Activated CD4-positive, CD25-positive, alpha-beta regulatory T cell treated with anti-CD3 and anti-CD28 coated beads, Interleukin-2, amount 50 U/mL, for 72 hours (primary cell): ENCODE results near the gene ZKSCAN4.

Source experiments
- DNase-seq: peaks from one replicate; pipeline ENCODE4 v3.0.0; 2021

ZKSCAN4 gene

GRCh38 chr6:28248916-28249315 is 3.2 kb downstream of the ZKSCAN4 start:
- DNase-seq = no peak

DNA sequence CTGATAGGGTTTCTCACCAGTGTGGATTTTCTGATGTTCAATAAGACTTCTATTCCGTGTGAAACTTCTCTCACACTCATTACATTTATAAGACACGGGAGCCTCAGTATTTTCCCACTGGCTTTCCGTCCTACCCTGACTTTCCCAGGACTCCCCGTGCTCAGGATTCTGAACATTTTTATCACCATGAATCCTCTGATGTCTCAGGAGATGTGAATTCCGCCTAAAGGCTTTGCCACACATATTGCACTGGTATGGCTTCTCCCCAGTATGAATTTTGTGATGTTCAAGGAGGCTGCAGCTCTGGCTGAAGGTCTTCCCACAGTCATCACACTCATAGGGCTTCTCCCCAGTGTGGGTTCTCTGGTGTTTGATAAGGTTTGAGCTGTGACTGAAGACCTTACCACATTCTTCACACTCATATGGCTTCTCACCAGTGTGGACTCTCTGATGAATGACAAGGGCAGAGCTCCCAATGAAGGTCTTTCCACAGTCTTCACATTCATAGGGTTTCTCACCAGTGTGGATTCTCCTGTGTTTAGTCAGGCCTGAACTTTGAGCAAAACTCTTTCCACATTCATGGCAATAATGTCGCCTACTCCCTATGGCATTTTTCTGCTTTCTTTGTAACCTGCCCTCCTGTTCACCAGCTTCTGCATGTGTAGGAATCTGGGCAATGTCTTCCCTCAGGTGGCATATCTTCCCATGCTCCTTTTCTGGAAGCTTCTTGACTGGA is 6.7 kb downstream of the ZKSCAN4 start:
- DNase-seq = no peak

DNA sequence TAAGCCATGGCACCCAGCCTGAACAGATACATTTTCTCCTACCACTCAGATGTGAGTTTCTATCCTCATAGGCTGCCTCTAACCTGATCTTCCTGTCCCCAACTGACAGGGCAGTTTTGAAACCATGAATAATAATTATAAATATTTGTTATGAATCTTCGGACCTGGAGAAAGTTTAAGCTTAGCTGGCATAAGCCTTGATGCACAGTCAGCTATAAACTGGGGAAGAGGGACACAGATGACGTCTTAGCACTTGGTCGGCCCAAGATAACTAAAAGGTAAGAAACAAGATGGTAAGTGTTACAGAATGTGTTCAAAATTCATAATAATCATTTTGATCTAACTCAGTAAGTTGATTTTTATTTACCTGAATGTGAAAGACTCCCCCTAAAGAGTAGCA is 8.1 kb downstream of the ZKSCAN4 start:
- DNase-seq = no peak

GRCh38 chr6:28240471-28240870 is 11.6 kb downstream of the ZKSCAN4 start:
- no peak for DNase-seq

DNA sequence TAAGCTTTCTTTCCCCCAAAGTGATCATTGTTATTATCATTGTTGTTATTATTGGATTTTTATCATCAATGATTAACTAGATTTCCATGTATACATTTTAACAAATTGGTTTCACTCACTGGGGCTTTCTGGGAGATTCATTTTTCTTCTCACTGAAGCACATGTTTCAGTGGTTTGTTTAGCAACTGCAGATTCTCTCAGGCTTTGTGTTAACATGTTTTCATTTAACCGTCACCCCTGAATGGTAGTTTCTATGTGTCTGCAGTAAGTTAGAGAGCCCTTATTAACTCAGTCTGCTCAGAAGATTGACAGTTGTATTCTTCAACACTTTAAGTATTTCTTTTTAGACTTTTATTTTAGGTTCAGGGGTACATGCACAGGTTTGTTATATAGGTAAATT is 12.4 kb downstream of the ZKSCAN4 start:
- DNase-seq = no peak

- DNase-seq = no peak
Measured at GRCh38 chr6:28235912-28236452, 16.1 kb downstream of the ZKSCAN4 start.

DNA sequence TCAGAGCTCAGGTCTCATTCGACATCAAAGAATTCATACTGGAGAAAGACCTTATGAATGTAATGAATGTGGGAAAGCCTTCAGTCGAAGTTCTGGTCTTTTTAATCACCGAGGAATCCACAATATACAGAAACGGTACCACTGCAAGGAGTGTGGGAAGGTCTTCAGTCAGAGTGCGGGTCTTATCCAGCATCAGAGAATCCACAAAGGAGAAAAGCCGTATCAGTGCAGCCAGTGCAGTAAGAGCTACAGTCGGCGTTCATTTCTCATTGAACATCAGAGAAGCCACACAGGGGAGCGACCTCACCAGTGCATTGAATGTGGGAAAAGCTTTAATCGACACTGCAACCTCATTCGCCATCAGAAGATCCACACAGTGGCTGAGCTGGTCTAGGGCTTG is 19.3 kb downstream of the ZKSCAN4 start:
- no peak for DNase-seq

GRCh38 chr6:28226460-28226859 is 25.6 kb downstream of the ZKSCAN4 start:
- DNase-seq = no peak

DNA sequence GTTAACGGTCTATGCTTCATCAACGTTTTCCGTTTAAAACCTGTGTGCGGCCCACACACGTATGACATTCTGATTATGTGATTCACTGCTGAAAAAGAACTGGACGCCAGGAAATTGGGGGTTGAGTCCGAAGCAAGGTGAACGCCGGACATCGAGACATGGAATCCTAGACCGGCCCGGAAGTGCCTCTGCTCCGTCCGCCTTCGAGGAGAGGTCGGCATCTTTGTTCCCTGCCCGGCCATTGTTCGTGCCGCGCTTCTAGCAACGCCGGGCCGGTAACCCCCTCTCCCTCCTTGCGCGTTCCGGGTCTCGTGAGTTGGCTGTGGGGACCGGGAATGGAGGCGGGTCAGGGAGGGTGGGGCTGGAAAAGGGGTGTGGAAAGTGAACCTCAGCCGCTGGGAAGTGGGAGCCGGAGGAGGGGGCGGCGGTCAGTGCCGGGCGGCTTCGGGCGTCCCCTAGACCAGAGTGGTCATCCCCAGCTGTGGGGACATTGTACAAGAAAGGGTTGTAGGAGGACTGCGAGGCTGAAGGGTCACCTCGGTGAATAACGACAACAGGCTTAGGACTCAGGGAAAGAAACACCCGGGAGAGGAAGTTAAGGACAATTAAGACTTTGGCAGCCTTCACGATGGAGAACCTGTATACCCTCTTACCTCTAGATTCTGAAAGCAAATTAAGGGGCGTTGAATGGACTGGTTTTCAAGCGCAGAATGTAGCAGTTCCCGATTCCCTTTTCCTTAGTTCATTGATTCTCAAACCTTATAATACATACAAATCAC is 26.8 kb downstream of the ZKSCAN4 start, which contains the start of gene ZSCAN9:
TSS of gene ZSCAN9 (plus strand) at position 220 of the 779 bp plus-strand sequence. CDS start 1,810 bp downstream, outside the sequence.
- peak; percentile 54 for DNase-seq

- DNase-seq = no peak
Measured at GRCh38 chr6:28224131-28225055, 27.7 kb downstream of the ZKSCAN4 start.

DNA sequence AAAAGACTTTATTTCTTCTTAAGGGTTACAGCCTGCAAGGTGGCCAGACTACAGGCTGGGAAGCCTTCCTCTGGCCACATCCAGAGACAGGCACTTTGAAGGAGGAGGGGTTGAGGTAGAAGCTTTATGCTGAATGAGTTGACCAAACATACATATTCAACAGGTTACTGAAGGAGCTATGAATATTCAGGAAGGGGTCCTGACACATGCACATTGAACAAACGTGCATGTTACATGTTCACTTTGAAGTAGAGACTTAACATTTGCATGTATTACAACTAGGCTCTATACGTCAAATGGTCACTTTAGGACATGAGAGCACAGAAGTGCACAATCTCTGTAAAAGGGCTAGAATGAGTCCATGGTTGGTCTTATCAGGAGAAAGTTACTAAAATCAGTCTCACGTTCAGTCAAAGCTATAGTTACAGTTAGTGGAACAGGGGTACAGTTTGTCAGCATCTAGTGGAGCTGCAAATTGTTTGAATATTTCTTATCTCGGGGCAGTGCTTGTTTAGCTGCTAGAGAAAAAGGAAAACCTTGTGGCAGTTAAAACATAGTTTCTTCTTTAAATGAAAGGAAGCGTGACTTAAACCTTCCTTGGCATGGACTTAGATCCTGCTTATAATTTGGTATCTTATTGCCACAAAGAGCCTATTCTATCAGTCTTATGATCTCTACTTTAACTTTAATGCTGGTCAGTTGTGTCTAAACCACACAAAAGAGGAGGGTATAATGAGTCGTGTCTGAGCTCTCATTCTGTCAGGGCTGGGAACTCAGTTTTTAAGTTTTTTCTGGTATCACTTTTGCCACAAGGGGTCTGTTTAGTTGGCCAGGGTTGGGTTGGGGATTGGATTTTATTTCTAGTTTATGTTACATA is 31.6 kb downstream of the ZKSCAN4 start:
- DNase-seq = no peak

DNA sequence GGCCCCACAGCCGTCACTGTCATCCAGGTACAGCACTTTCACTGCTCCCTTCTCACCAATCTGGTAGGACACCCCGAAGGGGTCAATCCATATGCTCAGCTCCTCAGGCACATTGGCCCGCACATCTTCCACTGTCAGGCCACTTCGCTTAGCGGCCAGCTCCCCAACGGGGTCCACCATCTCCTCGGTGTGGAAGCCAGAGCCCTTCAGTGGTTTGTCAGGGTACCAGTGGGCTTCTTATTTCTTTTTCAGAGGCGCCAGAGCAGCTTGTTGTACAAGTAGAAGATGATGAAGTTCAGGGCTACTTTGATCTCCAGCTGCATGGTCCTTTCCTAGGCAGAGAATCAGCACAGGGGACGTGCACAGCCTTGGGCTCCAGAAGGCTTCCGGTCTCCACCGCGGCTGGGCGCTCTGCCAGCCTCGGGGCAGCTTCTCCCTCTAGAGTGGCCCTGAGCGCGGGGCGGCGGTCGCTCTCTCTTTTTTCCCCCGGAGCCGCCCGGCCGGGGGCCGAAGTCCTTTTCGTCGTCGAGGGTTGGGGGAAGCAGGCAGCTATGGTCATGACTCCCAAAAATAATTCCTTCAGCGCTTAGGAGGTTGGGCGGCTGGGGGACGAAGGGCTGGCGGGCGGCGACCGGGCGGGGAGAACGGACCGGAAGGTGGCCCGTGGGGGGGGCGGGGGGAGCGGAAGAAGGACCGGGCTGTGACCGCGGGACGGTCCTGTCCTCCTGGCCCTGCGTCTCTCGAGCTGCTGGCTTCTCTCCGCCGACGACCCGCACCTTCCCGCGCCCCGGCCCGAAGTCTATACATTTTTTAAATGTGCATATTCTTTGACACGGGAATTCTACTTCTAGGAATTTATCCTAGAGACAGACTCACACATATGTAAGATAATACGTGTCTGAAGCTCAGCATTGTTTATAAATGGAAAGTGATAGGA is 33.5 kb downstream of the ZKSCAN4 start:
- peak; percentile 50 for DNase-seq

DNA sequence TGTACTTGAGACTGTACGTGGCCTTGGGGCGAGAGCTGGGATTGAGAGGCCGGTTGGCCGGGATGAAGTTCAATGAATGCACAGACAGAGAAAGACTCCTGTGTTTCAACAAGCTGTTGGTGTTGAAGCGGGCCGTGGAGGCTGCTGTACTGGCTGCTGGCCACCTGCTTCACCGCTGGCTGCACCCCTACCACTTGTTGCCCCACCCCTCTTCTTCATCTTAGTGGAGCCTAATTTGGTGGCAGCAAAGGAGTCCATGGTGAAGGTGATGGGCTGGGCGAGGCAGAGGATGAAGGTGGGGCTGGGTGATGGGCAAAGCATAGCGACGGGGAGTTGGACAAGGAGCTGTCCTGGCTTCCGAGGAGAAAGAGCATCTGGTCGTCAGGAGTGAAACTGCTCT is 34.2 kb downstream of the ZKSCAN4 start:
- no peak for DNase-seq

DNA sequence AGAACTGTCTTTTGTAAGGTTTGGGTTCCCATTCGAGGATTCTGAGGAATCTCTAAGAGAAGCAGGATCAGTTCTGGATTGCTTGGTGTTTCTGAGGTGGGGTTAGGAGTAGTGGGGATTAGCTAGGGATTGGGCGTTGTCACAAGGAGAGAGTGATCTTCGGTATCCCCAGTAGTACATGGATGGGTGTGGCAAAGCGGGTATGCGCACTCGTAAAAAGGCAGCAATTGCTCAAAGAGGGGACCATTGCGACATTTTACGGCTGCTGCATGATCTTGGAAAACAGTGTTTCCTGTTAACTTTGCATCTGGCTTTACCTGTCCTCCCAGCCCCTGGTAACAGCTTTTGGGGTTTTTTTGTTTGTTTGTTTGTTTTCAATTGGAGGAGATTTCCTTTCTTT is 36.6 kb downstream of the ZKSCAN4 start:
- no peak for DNase-seq

GRCh38 chr6:28213213-28213523 is 38.9 kb downstream of the ZKSCAN4 start:
- no peak for DNase-seq

GRCh38 chr6:28212510-28213212 is 39.4 kb downstream of the ZKSCAN4 start:
- peak; percentile 66 for DNase-seq

DNA sequence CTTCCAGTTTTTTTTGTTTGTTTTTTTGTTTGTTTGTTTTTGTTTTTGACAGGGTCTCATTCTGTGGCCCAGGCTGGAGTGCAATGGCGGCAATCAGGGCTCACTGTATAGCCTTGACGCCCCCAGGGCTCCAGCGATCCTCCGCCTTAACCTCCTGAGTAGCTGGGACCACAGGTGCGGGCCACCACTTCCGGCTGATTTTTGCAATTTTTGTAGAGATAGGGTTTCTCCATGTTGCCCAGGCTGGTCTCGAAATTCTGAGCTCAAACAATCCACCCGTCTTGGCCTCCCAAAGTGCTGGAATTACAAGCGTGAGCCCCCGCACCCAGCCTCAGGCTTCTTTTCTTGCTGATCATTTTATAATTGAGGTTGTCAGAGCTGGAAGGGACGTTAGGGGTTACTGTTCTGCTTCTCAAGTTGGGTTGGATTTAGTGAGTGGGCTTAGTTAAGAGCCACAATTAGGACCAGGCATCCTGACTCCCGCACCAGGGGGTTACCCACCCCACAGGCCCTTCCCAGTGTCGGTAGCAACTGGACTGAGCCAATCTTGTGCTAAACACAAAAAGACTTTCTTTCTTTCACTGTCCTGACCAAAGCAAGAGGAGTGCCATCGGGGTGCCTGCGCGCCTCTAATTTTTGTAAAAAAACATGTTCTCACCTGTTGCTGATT is 40.1 kb downstream of the ZKSCAN4 start:
- DNase-seq = no peak

DNA sequence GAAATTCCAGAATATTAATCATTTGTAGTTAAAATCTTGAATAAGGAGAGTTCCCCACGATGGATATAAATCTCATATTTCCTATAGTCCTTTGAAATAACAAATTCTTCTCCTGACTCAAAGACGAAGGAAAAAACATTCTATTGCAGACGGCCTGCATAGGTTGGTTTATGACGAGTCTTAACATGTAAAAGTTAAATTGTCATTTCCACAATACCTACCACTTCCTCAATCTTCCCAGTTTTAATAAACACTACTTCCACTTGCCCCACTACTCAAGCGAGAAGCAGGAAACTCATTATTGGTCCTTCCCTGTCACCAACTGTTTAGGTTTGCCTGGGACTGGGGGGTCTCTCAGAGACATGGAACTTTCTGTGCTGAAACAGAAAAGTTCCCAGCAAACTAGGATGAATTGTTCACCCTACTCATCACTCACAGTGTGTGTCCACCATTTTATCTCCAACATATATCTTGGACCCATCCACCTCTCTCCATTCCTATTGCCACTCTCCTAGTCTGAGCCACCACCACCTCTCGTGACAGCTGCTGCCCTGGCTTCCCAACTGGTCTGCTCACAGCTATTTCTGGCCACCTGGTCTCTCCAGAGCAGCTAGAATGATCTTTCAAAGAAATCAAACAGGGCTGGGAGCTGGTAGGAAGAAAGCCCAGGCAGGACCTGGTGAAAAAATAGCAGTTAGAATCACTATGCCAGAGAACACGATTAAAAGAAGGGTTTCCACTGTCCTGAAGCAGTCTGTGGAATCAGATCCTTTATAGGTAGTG is 42.1 kb downstream of the ZKSCAN4 start:
- DNase-seq = no peak
